ENCODE measurements around the gene PNMT. TPM values are rescaled to one million over a fixed set of nuclear protein-coding genes. Genes with fewer than 3 reads are reported as not detected.

The PNMT gene
- total and polyA plus RNA-seq, 2 of the 13 experiments (the other 11 are each of a cell fraction or from before 2014, with no cell fraction given) = 0.25 TPM; not detected in 1

- TF ChIP-seq ZNF501 (CRISPR knock-in tag; IDR thresholded peaks at IDR 0.05) = peak; percentile 55; the same call in 1 of the 2 replicates
Observed at GRCh38 chr17:39623356-39623950, 44.8 kb upstream of the PNMT start (continued).

- intact Hi-C loops (cut with micrococcal nuclease; ENCODE audit: unreplicated experiment) (no loop called here), in situ Hi-C loops (cut with HindIII; ENCODE audit: extremely low pct_ligation_motif_present, low pct_unique_long_range_greater_than_20kb) (loop anchor here (5.0 kb wide), 3 partner anchors 48 to 128 kb away; no protein-coding TSS in a partner anchor)
- POLR2A ChIA-PET = interaction anchor here (1.6 kb wide), 1 partner anchor 11 kb away, joined by 7 read pairs; the partner anchor contains the start of gene STARD3
Observed at GRCh38 chr17:39624313-39624712, 43.9 kb upstream of the PNMT start.

More at GRCh38 chr17:39624313-39624712, 43.9 kb upstream of the PNMT start:
- H3K27ac ChIP-seq (ENCODE audit: extremely low read length, insufficient read depth, low read length) = no peak overlapping the region
- DNase-seq (ENCODE audit: low spot score) (no peak), ATAC-seq (no peak), FAIRE-seq (no peak)
- peaks cover 60% of the 10 kb centered on the region for H3K4me1 ChIP-seq (ENCODE audit: insufficient read depth, low read length)
- no peak overlapping the region for H3K4me3 ChIP-seq (replicated peaks in 1 of 3; ENCODE audit: insufficient read depth in 1 of 3, low read depth in 2 of 3, low read length in 3 of 3)
- BruUV-seq (replicated peaks) = no TSS peak
- H3K27me3 ChIP-seq (ENCODE audit: control insufficient read depth in 1 of 2, insufficient read depth in 2 of 2, low read length in 2 of 2) = peaks cover 16 to 63% of the 10 kb centered on the region in 2 experiments; a peak in 4 of 5 replicates
- no peaks in the 10 kb centered on the region for H4K20me1 ChIP-seq (ENCODE audit: insufficient read depth, low read length)
- H3K9ac ChIP-seq (ENCODE audit: insufficient read depth, low read depth, low read length) = no peak overlapping the region
- H3K4me2 ChIP-seq (ENCODE audit: low read depth, low read length) = no peak overlapping the region
- no peak overlapping the region for H2AFZ ChIP-seq (ENCODE audit: low read length)
- TF ChIP-seq KDM6A (CRISPR knock-in tag; IDR thresholded peaks at IDR 0.05; ENCODE audit: low read depth) (no peak), SMARCE1 (IDR thresholded peaks at IDR 0.05; ENCODE audit: borderline replicate concordance) (no peak), ARHGAP35 (CRISPR knock-in tag; IDR thresholded peaks at IDR 0.05; ENCODE audit: borderline replicate concordance) (no peak), ZUFSP (CRISPR knock-in tag; IDR thresholded peaks at IDR 0.05; ENCODE audit: borderline replicate concordance) (no peak), ZNF530 (CRISPR knock-in tag; IDR thresholded peaks at IDR 0.05; ENCODE audit: low read depth) (no peak), ZSCAN20 (CRISPR knock-in tag; IDR thresholded peaks at IDR 0.05; ENCODE audit: borderline replicate concordance) (no peak), NFE2L2 (IDR thresholded peaks at IDR 0.05; ENCODE audit: low read length) (no peak), ZNF253 (CRISPR knock-in tag; IDR thresholded peaks at IDR 0.05; ENCODE audit: borderline replicate concordance) (no peak), ZNF10 (CRISPR knock-in tag; IDR thresholded peaks at IDR 0.05; ENCODE audit: borderline replicate concordance, low read depth) (no peak)
- no peaks in the 10 kb centered on the region for H3K79me2 ChIP-seq (ENCODE audit: insufficient read depth, low read length)
- H3K36me3 ChIP-seq (replicated peaks in 1 of 2; ENCODE audit: control insufficient read depth in 1 of 2, insufficient read depth in 2 of 2, low read length in 2 of 2) = no peaks in the 10 kb centered on the region
- 55% methylated on average over 8 of the region's 8 CpGs for WGBS (ENCODE audit: low lambda C conversion rate)
- CTCF ChIA-PET (ENCODE audit: low intra/inter-chr PET ratio, low total read pairs) = interaction anchor here (3.5 to 5.7 kb wide), 4 partner anchors 11 to 130 kb away, joined by 56 to 71 read pairs (median 64); partner anchors contain the start of gene STARD3
- no peaks in the 10 kb centered on the region for H3K9me3 ChIP-seq (ENCODE audit: low read length)
